ENCODE results near the gene EFHB.

- TF ChIP-seq POLR2A (IDR thresholded peaks at IDR 0.05; ENCODE audit: low read depth, low read length) (no peak), TAF1 (IDR thresholded peaks at IDR 0.05; ENCODE audit: borderline replicate concordance, low read depth, low read length) (no peak)
Observed at GRCh38 chr3:19899264-19899663, 34.8 kb downstream of the EFHB start.

All from GM12892 (cell line).